ENCODE measurements around the gene NTM.

The NTM gene

DNA sequence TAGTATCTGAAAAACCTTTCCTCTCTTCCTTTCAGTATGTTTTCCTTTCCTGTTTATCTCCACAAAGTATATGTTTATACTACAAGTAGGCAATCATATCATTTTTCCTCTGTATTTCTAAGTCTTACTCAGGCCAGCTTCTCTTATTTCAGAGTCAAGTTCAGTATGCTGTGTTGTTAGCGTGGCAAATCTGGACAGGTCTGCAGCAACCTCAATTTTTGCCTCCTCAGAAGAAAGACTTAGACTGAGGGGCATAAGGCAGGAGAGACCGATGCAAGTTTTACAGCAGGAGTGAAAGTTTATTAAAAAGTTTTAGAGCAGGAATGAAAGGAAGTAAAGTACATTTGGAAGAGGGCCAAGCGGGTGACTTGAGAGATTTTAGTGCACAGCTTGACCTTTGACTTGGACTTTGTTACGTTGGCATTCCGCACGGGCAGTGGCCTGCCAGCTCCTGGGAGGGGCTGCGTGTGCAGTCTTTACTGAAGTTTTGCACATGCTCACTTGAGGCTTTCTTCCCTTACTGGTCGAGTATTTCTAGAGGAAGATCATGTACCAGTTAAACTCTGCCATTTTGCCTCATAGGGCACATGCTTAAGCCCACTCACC lies 343.2 kb downstream of the NTM start:
- TF ChIP-seq ZFX (IDR thresholded peaks at IDR 0.05; ENCODE audit: borderline replicate concordance): no peak
- no peak overlapping the region for H3K27ac ChIP-seq

DNA sequence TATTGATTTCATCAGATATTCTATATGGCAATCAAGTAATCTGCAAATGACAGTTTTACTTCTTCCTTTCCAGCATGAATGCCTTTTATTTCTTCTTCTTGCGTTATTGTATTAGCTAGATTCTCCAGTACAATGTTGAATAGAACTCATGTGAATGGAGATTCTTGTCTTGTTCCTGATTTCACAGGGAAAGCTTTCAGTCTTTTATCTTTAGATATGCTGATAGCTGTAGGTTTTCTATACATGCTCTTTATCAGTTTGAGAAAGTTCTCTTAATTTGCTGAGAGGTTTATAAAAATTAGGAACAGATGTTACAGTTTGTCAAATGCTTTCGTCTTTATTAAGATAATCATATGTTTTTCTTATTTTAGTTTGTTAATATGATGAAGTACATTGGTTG lies 347.2 kb downstream of the NTM start:
- TF ChIP-seq ZFX (IDR thresholded peaks at IDR 0.05; ENCODE audit: borderline replicate concordance): no peak
- no peak for TF ChIP-seq CTCF (IDR thresholded peaks at IDR 0.05)
- no peak overlapping the region for H3K27ac ChIP-seq

- H3K27ac ChIP-seq: no peak overlapping the region
- no peak for TF ChIP-seq ZFX (IDR thresholded peaks at IDR 0.05; ENCODE audit: borderline replicate concordance)
- TF ChIP-seq CTCF (IDR thresholded peaks at IDR 0.05): no peak
Measured at GRCh38 chr11:131723088-131723487, 352.7 kb downstream of the NTM start.

- no peak for TF ChIP-seq CTCF (IDR thresholded peaks at IDR 0.05)
- no peak overlapping the region for H3K27ac ChIP-seq
Measured at GRCh38 chr11:131724436-131724975, 354.1 kb downstream of the NTM start.

DNA sequence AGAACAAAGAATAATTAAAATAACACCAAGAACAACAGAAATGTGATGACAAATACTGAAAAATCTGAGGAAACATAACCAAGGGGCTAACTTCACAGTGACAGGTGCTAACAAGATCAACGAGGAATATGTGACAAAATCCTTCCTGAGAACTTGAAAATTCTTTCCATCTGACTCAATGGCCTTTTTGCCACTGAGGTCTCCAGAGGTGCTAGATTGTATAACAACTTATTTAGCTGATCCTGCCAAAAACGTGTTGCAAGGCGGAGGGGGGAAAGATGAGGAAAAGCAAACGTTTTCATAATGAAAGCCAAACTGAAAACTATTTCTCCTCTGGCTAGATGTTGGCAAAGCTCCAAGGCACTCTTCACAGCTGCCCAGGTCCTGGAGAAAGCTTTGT lies 364.5 kb downstream of the NTM start:
- H3K27ac ChIP-seq: no peak overlapping the region
- TF ChIP-seq ZFX (IDR thresholded peaks at IDR 0.05; ENCODE audit: borderline replicate concordance) (no peak), CTCF (IDR thresholded peaks at IDR 0.05) (no peak)

DNA sequence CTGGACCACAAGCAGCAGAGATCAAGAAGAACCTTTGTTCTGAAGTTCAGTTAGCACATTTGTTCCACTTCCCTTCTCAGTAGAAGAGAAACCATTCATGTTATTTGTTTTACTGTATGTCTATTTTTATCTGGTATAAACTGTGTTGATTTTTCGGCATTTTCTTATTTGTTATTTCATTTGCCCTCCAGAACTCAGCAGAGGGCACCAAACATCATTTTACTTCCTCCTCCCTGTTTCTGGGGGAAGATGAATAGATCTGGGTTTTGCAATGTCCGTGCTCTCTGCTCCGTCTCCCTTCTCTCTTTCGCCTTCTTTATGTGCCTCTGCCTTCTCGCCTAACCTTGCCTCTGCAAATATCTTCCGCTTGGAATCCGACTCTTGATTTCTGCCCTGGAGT lies 366.9 kb downstream of the NTM start:
- TF ChIP-seq CTCF (IDR thresholded peaks at IDR 0.05): no peak
- TF ChIP-seq ZFX (IDR thresholded peaks at IDR 0.05; ENCODE audit: borderline replicate concordance): no peak
- no peak overlapping the region for H3K27ac ChIP-seq

DNA sequence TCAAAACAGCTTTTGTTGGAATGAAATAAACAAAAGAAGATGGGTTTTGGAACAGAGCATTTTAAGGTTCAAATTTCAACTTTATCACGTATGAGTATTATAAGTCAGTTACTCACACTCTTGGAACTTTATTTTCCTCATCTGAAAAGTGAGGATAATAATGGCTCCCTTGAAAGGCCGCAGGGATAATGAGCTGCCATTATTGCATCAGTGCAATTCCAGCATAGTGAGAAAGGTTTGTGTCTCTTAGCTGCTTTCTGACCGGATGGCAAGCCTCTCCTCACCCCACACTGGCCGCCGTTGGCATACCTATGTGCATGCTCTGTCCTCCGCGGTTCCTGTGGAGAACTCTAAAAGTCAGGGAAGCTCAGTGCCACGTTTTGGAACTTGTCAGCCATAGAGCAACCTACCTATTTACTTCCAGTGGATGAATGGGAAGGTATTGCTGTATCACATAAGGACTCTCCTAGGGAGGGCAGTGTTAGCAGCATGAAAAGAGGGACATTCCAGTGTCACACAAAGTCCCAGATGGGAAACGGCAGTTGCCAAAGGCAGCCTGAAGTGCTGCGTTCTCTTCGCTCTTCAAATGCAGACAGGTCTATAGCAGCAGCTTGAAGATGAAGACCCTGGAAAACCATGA lies 368.9 kb downstream of the NTM start:
- no peak for TF ChIP-seq ZFX (IDR thresholded peaks at IDR 0.05; ENCODE audit: borderline replicate concordance)
- TF ChIP-seq CTCF (IDR thresholded peaks at IDR 0.05): no peak
- no peak overlapping the region for H3K27ac ChIP-seq
